DMS53 treated with DMSO at 0.1 percent for 48 hours (cell line): Measurements from ENCODE around the gene MAPK6.
A peak's percentile ranks its signal among the peaks of the same experiment; 100 is the strongest.
"Not testable (repeated sequence)": the region's sequence is repeated elsewhere in the genome, so short reads cannot be mapped to it uniquely, and the experiment has no call there.

Experiments used
- DNase-seq: peaks from one replicate; lab custom pipeline; 2025; ENCODE audit not compliant: unreplicated experiment; lab: John Stamatoyannopoulos, UW

Gene MAPK6

DNA sequence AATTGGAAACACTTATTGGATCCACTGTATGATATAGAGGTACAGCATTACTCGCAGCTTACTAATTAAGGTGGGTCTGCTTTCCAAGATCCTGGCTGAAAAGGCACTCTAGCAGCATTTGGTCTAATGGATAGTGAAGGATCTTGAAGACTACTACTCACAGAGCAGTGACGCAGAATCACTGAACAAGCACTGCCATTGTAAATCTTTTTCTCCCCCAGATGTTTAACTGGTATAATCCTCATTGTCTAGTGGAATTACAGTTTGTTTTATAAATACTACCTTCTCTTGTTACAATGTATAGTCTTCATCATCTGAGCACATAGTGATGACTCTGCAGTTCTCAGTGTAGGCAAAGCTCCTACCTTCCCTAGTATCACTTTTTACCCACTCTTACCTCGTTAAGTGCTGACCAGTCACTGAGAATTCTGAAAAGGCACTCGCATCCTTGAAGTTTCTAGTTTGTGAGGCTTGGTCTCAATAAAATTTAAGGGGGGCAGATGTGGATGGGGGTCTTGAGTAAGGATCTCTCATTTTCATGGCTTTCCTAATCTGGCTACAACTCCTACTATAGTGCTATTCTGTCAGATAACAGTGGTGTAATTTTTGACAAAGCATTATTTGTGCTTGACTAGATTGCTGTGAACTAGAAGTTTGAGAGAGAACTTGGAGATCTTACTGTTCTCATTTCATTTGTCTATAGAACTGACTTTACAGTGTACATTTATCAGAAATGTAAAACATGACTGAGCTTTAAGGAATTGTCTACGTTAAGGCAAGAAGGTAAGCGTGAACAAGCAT, 23.2 kb downstream of the MAPK6 start:
- no peak for DNase-seq

DNA sequence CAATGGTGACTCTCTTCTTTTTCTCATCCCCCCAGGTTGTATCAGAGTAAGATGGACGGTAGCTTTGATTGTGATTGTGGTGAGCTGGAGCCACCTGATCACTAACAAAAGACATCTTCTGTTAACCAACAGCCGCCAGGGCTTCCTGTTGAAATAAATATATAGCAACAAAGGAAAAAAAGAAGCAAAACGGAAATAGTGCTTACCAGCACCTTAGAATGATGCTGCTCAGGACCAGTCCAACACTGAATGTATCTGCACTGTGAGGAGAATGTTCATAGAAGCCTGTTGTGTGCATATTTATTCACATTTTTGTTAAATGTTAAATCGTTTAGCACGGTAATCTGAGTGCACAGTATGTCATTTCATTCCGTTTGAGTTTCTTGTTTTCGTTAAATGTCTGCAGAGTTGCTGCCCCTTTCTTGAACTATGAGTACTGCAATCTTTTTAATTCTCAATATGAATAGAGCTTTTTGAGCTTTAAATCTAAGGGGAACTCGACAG, 26.8 kb downstream of the MAPK6 start:
- DNase-seq = not testable (repeated sequence)

GRCh38 chr15:52046552-52046951, 27.5 kb downstream of the MAPK6 start:
- DNase-seq = not testable (repeated sequence)

- no peak for DNase-seq
Measured at GRCh38 chr15:52050416-52050815, 31.4 kb downstream of the MAPK6 start.

DNA sequence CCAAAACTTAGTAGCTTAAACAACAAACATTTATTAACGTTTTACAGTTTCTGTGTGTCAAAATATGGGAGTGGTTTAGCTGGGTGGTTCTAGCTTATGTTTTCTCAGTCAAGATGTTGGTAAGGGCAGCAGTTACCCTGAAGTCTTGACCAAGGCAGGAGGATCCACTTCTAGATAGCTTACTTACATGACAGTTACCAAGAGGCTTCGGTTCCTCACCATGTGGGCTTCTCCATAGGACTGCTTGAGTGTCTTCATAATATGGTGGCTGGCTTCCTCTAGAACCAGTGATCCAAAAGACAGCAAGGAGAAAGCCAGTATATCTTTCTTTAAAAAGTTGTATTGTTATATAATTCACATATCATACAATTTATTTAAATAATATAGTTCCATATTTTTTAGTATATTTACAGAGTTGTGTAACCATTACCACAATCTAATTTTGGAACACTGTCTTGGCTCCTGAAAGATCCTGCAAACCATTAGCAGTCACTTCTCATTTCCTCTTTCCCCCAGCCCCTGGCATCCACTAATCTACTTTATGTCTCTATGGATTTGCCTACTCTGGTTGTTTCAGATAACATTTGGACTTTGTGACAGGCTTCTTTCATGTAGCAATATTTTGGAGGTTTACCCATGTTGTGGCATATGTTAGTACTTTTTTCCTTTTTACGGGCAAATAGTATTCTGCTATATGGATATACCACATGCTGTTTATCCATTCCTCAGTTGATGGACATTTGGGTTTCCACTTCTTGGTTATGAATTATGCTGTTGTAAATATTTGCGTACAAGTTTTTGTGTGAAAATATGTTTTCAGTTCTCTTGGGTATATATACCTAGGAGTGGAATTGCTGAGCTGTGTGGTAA, 33.3 kb downstream of the MAPK6 start:
- no peak for DNase-seq

- no peak for DNase-seq
Measured at GRCh38 chr15:52054381-52054780, 35.4 kb downstream of the MAPK6 start.

DNA sequence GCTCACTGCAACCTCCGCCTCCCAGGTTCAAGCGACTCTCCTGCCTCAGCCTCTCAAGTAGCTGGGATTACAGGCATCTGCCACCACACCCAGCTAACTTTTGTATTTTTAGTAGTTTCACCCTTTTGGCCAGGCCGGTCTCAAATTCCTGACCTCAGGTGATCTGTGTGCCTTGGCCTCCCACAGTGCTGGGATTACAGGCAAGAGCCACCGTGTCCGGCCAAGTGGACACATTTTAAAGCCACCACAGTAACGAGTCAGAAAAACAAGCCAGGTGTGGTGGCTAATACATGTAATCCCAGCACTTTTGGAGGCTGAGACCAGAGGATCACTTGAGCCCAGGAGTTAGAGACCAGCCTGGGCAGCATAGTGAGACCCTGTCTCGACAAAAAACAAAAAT, 35.8 kb downstream of the MAPK6 start:
- DNase-seq = not testable (repeated sequence)

- DNase-seq = no peak
Measured at GRCh38 chr15:52056001-52056400, 37.0 kb downstream of the MAPK6 start.

- DNase-seq = no peak
Measured at GRCh38 chr15:52056496-52056895, 37.5 kb downstream of the MAPK6 start.

DNA sequence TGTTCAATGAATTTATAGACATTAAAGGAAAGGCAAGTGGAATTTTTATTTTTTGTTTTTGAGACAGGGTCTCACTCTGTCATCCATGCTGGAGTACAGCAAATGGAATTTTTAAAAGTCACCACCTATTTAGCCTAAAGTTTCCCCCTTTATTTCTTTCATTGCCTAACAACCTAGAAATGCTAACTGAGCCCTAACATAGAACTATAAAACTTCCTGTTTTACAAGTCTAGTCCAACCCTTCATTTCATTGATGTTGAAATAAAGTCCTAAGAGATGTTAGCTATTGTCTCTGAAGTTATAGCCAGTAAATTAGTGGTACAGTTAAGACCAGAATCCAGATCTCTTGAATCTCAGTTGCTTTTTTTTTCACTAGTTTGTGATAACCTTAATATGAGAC, 39.0 kb downstream of the MAPK6 start:
- no peak for DNase-seq

- no peak for DNase-seq
Measured at GRCh38 chr15:52060501-52060900, 41.5 kb downstream of the MAPK6 start.

DNA sequence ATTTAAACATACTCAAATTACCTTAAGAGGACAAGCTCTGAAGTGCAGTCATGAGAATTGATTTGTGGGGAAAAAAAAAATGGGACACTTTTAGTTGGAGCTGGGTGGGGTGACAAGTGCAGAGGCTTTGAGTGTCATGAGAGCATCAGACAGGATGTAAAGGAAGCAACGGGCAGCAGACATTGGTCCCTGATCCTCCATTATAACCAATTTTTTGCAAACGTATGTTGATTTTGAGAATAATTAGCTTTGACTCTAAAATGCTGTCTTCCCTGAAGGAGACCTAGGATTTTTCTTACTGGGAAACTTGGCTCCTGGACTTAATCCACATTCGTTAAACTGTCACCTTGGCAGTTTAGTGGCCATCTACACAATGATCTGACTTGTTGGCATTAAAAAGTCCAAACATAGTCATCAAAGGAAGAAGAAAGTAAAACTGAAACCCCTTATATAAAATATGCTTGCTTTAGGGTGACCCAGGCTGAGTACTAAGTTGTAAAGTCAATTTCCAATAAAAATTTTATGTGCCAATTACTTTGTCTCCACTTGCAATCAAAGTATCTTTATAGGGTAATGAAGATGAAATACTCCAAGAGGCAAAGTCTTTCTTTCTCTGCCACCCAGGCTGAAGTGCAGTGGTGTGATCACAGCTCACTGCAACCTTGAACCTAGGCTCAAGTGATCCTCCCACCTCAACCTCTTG, 48.0 kb downstream of the MAPK6 start:
- DNase-seq = no peak

GRCh38 chr15:52067545-52067926, 48.5 kb downstream of the MAPK6 start:
- DNase-seq = no peak

DNA sequence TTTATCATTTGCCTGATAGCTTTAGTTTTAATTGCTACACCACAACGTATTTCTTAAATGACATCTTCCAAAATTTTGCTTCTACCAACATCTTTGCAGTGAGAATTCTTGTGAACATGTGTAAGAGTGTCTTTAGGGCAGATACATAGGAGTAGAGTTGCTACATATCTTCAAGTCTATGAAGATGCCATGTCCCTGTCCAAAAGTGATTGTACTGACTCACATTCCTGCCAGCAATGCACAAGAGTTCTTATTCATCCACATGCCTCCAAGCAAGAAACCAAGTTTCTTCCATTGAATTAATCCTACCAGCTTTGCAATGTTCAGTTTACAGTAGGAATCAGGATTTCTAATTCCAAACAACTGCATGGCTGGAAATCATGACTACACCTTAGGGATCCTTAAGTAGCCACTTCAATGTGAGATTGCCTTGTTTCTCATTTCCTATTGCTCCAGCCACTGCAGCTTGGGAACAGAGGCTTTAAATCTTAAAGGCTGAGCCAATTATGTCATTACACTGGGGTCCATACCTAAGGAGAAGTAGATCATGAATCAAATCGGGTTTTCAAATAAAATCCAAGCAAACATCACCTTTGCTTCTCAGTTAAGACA, 49.1 kb downstream of the MAPK6 start:
- no peak for DNase-seq

DNA sequence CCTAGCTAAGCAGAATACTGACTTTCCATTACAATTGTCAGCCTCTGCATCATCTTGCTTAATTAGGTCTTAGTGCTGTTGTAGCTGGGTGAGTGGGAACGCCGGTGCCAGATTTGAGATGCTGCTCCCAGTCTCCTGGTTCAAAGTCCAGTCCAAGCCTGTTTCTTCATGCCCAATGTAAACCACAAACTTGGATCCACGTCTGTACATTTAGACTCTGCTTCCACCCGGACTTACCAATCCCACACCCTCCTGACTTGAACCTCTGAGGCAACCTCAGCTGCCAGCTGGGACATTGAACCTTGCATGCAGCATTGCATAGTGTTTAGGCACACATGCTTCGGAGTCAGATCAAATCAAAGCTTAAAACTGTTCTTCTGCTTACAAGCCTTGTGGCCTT, 50.5 kb downstream of the MAPK6 start:
- no peak for DNase-seq

DNA sequence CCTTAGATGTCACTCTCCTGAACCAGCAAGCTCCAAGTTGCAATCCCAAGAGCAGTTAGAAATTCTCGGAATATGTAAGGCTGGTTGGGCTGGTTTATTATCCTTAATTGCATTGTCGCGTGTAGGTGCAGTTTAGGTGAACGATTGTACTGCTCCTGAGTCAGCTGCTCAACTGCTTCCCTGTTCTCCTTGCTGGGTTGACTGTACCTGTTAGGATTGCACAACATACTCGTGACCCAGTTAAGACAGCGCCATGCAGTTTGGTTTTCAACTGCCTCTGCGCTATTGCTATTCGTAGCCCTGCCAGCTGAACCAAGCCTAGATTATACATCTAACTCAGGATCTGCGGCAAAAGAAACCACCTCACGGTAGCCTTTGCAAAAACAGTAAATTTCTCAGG, 52.6 kb downstream of the MAPK6 start:
- no peak for DNase-seq

GRCh38 chr15:52076889-52077781, 58.1 kb downstream of the MAPK6 start:
- no peak for DNase-seq

DNA sequence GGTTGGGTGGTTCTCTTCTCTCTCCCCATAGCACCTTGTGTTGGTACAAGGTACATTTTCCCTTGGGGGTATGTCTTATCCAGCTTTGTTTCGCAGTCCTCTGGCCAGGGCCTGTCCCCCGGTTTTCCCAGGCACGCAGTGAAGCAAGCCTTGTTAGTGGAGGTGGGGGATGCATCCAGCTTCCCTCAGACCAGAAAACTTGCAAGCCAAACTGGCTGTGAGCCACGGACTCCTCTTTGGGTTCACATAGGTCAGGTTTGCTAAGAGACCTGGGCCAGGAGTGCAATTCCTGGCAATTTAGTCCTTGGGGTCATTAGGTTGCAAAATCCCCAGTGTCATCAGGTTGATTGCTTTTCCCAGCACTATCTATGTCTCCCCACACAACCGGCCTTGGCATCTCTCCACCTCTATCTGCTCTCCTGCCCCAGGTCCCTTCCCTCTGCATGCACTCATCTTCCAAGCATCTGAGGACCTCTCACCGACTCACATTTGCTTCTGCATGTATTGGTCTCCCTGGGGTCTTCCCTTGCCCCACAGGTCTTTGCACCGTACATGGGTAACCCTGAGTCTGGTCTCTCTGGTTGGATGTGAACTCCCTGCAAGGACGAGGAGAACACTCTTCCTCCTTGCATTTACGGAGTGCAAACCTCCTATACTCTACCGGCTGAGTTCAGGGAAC, 59.3 kb downstream of the MAPK6 start:
- no peak for DNase-seq

- DNase-seq = peak; percentile 26
Measured at GRCh38 chr15:52078876-52079700, 60.1 kb downstream of the MAPK6 start.
